Activated naive CD4-positive, alpha-beta T cell treated with anti-CD3 and anti-CD28 coated beads for 36 hours (primary cell): ENCODE data around the gene DYSF. TPM values are rescaled to one million over a fixed set of nuclear protein-coding genes. Genes with fewer than 3 reads are reported as not detected.

Experiments
- CTCF ChIA-PET: fragments of 350-600 bp; sonication (Branson Sonifier 250); formaldehyde crosslinking; loops from one replicate; lab custom pipeline; 2021; ENCODE audit warnings: antibody characterized with exemption; lab: Charles Lee
- DNase-seq: peaks from one replicate; pipeline ENCODE4 v3.0.0-alpha.2; 2020
- H3K27ac Mint-ChIP-seq: one replicate; pipeline ENCODE4 v1.8.0; 2021; ENCODE audit warnings: mild to moderate bottlenecking, mixed read lengths
- H3K27me3 Mint-ChIP-seq: one replicate; pipeline ENCODE4 v1.8.0; 2021; ENCODE audit warnings: low read depth, mixed read lengths
- H3K36me3 Mint-ChIP-seq: one replicate; pipeline ENCODE4 v1.8.0; 2021; ENCODE audit warnings: low read depth, mixed read lengths
- H3K4me1 Mint-ChIP-seq: one replicate; pipeline ENCODE4 v1.8.0; 2021; ENCODE audit warnings: low read depth, mixed read lengths
- H3K4me3 Mint-ChIP-seq: one replicate; pipeline ENCODE4 v1.8.0; 2021; ENCODE audit warnings: mild to moderate bottlenecking, moderate library complexity, mixed read lengths
- H3K9me3 Mint-ChIP-seq: one replicate; pipeline ENCODE4 v1.8.0; 2021; ENCODE audit warnings: mixed read lengths
- intact Hi-C: fragments of 100-400 bp; cut with micrococcal nuclease; formaldehyde crosslinking; loops from one replicate; pipeline ENCODE4 v1.15.1; 2023
- total RNA-seq, 2 experiments: library from RNA; stranded (reverse); gene quantifications; one replicate each; pipeline ENCODE4 v1.2.3, GENCODE V29; 2021

DYSF gene
- total RNA-seq, 2 experiments from 2014 or later: 0.05 to 0.07 TPM

DNA sequence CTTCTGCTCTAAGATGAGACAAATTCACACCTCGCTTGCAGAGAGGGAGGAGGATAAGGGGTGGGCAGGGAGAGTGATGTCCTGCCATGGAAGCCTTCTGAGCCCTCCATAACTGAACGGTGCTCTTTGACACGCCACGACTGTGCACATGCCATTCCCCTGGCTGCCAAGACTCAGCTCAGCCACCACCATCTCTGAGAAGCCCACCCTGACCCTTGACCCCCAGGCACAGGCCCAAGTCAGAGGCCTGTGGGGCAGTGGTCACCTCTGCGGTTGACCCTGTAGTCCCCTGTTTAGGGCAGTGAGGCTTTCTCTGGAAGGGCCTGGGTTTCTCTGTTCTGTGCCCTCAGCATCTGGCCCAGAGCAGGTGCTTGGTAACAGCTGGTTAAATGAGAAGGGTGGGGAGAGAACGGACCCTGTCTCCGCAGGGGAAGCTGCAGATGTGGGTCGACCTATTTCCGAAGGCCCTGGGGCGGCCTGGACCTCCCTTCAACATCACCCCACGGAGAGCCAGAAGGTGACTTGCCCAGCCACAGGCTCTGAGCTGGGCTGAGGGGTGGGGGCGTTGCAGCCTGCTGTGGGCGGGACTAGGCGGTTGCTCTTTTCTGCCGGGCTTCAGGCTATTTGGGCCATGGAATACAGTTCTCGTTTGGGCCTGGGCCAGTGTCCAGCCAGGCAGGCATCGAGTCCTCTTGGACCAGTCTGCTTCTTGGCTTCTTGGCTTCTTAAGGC, 215.1 kb downstream of the DYSF start:
- no peak for DNase-seq
- Mint-ChIP-seq H3K4me3 (no peak overlapping the region), H3K36me3 (no peaks in the 10 kb centered on the region), H3K27ac (no peak overlapping the region), H3K27me3 (peaks cover 5% of the 10 kb centered on the region), H3K4me1 (no peaks in the 10 kb centered on the region), H3K9me3 (no peaks in the 10 kb centered on the region)
- CTCF ChIA-PET: no interaction called here
- intact Hi-C loops: no loop called here

GRCh38 chr2:71669058-71669456, 215.7 kb downstream of the DYSF start:
- intact Hi-C loops: no loop called here
- peaks cover 5% of the 10 kb centered on the region for H3K27me3 Mint-ChIP-seq
- no peaks in the 10 kb centered on the region for H3K4me1 Mint-ChIP-seq
- no peak overlapping the region for H3K27ac Mint-ChIP-seq
- H3K4me3 Mint-ChIP-seq: no peak overlapping the region
- DNase-seq: no peak
- no peaks in the 10 kb centered on the region for H3K36me3 Mint-ChIP-seq
- H3K9me3 Mint-ChIP-seq: no peaks in the 10 kb centered on the region
- CTCF ChIA-PET: no interaction called here

DNA sequence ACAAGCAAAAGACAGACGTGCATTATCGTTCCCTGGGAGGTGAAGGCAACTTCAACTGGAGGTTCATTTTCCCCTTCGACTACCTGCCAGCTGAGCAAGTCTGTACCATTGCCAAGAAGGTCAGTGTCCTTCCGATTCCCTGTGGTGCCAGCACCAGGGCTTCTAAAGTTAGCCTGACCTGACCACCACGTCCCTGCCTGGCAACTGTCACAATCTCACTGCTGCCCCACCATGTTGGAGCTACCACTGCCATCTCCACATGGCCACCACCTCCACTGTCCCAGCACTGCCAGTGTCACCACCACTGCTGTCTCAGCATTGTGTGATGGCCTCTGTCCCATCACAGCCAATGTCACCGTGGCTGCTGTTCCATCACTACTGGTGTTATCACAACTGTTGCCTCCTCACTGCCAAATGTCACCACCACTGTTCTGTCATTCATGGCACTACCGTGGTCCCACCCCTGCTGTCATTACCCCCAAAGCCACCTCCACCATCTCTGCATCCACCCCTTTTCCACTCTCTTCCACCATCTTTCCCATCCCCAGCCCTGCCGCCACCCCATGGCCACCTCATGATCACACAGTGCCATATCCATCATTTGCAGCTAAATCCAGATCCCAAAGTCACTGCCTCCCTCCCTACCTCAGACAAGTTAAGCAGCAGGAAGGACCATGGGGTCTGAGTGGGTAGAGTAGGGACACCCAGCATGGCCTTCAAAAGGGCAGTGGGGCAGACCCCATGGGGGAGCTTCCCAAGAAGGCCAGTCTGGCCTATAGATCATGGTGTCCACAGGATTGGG, 216.5 kb downstream of the DYSF start:
- Mint-ChIP-seq H3K4me3 (no peak overlapping the region), H3K4me1 (no peaks in the 10 kb centered on the region), H3K9me3 (no peaks in the 10 kb centered on the region), H3K36me3 (no peaks in the 10 kb centered on the region), H3K27me3 (peaks cover 7% of the 10 kb centered on the region), H3K27ac (no peak overlapping the region)
- DNase-seq: no peak
- intact Hi-C loops: no loop called here
- CTCF ChIA-PET: no interaction called here

DNA sequence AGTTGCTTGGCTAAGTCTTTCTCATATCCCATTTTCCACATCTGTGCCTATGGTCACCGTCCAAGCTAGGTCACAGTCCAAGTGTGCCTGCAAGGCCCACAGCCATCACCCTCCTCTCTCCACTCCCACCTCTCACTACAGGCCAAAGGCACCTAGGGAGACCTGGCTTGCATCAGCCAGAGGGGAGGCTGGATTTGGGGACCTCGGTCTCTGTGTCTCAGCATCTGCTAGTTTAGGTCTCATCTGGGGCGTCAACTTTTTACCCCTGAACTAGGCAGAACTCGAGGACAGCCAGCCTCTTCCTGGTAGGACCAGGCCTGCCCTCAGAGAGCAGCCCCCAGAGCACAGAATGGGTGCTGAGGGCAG, 217.1 kb downstream of the DYSF start:
- CTCF ChIA-PET: no interaction called here
- Mint-ChIP-seq H3K4me1 (no peaks in the 10 kb centered on the region), H3K36me3 (no peaks in the 10 kb centered on the region), H3K27me3 (peaks cover 7% of the 10 kb centered on the region), H3K4me3 (no peak overlapping the region), H3K9me3 (no peaks in the 10 kb centered on the region), H3K27ac (no peak overlapping the region)
- DNase-seq: no peak
- intact Hi-C loops: no loop called here

DNA sequence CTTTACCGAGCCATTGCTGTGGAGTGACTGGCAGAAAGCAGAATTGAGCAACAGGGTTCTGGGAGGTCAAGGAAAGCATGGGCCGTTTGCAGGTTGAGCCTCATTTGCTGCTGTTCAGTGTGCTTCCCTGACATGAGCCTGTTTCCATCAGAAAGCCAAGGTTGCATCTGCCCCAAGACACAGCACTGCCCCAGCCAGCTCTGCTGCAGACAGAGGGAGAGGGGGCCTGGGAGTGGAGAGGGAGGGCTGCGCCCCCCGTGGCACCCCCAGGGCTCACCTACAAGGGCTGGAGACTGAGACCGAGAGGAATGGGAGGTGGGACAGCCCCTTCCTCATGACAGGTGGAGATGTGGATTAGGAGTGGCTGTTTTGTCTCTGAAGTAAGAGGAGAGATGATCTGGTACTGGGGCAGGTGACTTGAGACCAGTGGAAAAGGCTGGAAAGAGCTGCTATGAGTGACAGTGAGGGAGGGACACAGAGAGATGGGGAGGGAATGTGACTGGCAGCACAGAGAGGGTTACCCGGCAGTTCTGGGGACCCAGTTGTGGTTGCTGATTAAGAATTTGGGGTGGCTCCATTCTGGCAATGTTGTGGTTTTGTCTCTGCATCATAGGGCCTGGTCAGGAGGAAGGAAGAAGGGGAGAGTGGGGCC, 218.0 kb downstream of the DYSF start:
- no peaks in the 10 kb centered on the region for H3K9me3 Mint-ChIP-seq
- no peaks in the 10 kb centered on the region for H3K36me3 Mint-ChIP-seq
- intact Hi-C loops: no loop called here
- CTCF ChIA-PET: no interaction called here
- H3K4me1 Mint-ChIP-seq: no peaks in the 10 kb centered on the region
- DNase-seq: no peak
- peaks cover 7% of the 10 kb centered on the region for H3K27me3 Mint-ChIP-seq
- no peak overlapping the region for H3K4me3 Mint-ChIP-seq
- H3K27ac Mint-ChIP-seq: no peak overlapping the region

GRCh38 chr2:71671895-71672825, 218.8 kb downstream of the DYSF start:
- no peak for DNase-seq
- Mint-ChIP-seq H3K36me3 (no peaks in the 10 kb centered on the region), H3K4me3 (no peak overlapping the region), H3K9me3 (no peaks in the 10 kb centered on the region), H3K27ac (no peak overlapping the region), H3K27me3 (peaks cover 9% of the 10 kb centered on the region), H3K4me1 (no peaks in the 10 kb centered on the region)
- intact Hi-C loops: no loop called here
- CTCF ChIA-PET: no interaction called here

GRCh38 chr2:71672826-71673795, 219.8 kb downstream of the DYSF start:
- no peak overlapping the region for H3K4me3 Mint-ChIP-seq
- intact Hi-C loops: no loop called here
- no peaks in the 10 kb centered on the region for H3K4me1 Mint-ChIP-seq
- no peak for DNase-seq
- H3K9me3 Mint-ChIP-seq: no peaks in the 10 kb centered on the region
- CTCF ChIA-PET: interaction anchor here (0.9 kb wide), 1 partner anchor 63 kb away, joined by 3 read pairs; no protein-coding TSS in a partner anchor
- H3K27ac Mint-ChIP-seq: no peak overlapping the region
- peaks cover 9% of the 10 kb centered on the region for H3K27me3 Mint-ChIP-seq
- H3K36me3 Mint-ChIP-seq: no peaks in the 10 kb centered on the region

- CTCF ChIA-PET: interaction anchor here (0.9 kb wide), 1 partner anchor 64 kb away, joined by 3 read pairs; no protein-coding TSS in a partner anchor
- no peaks in the 10 kb centered on the region for H3K36me3 Mint-ChIP-seq
- H3K4me1 Mint-ChIP-seq: no peaks in the 10 kb centered on the region
- H3K4me3 Mint-ChIP-seq: no peak overlapping the region
- H3K27me3 Mint-ChIP-seq: peaks cover 12% of the 10 kb centered on the region
- H3K9me3 Mint-ChIP-seq: no peaks in the 10 kb centered on the region
- no peak overlapping the region for H3K27ac Mint-ChIP-seq
- no peak for DNase-seq
- intact Hi-C loops: no loop called here
These were observed 220.9 kb downstream of the DYSF start for GRCh38 chr2:71674158-71674851.

- H3K36me3 Mint-ChIP-seq: no peaks in the 10 kb centered on the region
- CTCF ChIA-PET: no interaction called here
These were observed 221.9 kb downstream of the DYSF start for GRCh38 chr2:71675296-71675695.

DNA sequence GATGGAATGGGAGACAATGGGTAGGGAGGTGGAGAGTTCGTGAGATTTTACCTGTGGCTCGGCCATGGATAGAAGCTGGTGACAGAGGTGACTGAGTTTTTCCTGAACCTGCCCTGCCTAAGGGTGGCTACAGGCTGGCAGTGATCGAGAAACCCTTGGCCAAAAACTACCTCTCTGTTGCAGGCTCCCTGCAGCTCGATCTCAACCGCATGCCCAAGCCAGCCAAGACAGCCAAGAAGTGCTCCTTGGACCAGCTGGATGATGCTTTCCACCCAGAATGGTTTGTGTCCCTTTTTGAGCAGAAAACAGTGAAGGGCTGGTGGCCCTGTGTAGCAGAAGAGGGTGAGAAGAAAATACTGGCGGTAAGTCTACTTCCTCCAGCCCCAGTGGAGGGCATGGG, 225.5 kb downstream of the DYSF start:
- CTCF ChIA-PET: no interaction called here
- intact Hi-C loops: no loop called here

More at GRCh38 chr2:71675296-71675695, 221.9 kb downstream of the DYSF start:
- Mint-ChIP-seq H3K27me3 (peaks cover 12% of the 10 kb centered on the region), H3K27ac (no peak overlapping the region), H3K4me1 (no peaks in the 10 kb centered on the region), H3K4me3 (no peak overlapping the region), H3K9me3 (no peaks in the 10 kb centered on the region)
- intact Hi-C loops: no loop called here
- DNase-seq: no peak

DNA sequence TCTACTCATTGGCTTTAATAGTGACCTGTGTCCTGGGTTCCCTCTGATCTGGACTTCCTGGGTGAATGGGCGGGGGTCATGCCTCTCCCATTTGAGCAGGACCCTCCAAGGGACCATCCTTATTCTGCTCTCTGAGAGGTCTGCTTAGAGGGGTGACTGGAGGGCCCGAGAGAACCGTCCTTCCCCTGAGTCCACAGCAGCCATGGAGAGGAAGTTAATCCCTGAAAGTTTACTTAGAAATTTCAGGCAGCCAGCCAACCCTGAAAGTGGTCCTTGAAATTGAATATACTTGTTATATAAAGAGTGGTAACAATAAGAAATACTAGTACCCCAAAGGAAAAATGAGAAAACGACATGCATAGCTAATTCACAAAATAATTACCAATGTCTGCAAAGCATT, 226.1 kb downstream of the DYSF start:
- no peak overlapping the region for H3K4me3 Mint-ChIP-seq
- H3K27me3 Mint-ChIP-seq: peaks cover 7% of the 10 kb centered on the region
- intact Hi-C loops: no loop called here
- H3K36me3 Mint-ChIP-seq: no peaks in the 10 kb centered on the region
- H3K4me1 Mint-ChIP-seq: no peaks in the 10 kb centered on the region
- CTCF ChIA-PET: no interaction called here
- H3K9me3 Mint-ChIP-seq: no peaks in the 10 kb centered on the region
- H3K27ac Mint-ChIP-seq: no peak overlapping the region
- no peak for DNase-seq

More for the DNA sequence above, 225.5 kb downstream of the DYSF start:
- Mint-ChIP-seq H3K4me1 (no peaks in the 10 kb centered on the region), H3K27me3 (peaks cover 7% of the 10 kb centered on the region), H3K9me3 (no peaks in the 10 kb centered on the region), H3K27ac (no peak overlapping the region), H3K36me3 (no peaks in the 10 kb centered on the region), H3K4me3 (no peak overlapping the region)
- no peak for DNase-seq
